ENCODE measurements around the gene ILF2.
"Not testable (repeated sequence)": the region's sequence is repeated elsewhere in the genome, so short reads cannot be mapped to it uniquely, and the experiment has no call there.

ILF2 gene

DNA sequence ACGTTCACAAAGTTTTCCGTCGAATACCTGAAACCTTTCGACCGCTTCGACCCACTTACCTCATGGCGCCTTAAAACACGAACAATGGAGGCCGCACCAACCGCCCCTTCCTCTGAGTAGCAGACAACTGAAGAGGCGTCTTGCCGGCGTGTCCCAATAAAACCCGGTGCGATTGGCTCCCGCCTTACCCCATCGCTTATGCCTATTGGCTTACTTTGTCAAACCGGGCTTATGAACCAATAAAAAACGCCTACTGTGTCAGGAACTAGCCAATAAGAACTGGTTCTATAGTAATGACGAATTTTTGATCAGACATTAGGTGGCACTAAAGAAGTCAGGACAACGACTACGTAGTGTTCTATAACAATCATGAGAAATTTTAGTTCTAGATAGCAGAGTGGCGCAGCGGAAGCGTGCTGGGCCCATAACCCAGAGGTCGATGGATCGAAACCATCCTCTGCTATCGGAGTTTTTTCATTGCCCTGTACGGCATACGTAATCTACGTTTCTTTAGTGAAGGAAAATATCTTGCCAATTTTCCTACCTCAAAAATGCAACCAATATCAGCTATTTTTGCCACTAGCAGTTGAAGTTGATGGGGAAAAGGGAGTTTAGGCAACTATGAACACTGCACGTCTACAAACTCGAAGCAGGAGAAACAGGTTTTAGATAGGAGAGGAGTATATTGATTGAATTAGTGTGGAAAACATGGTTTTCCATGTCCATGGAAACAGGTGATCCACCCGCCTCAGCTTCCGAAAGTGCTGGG is at the start of gene ILF2:
Gene ILF2 (minus strand): TSS at position 135 of the 769 bp plus-strand sequence. CDS start 71 bp downstream, at position 64.
- peak; percentile 85 to 92 (median 89) for DNase-seq

GRCh38 chr1:153717330-153717729 is 46.5 kb upstream of the ILF2 start:
- no peak for DNase-seq

GRCh38 chr1:153716211-153716610 is 45.4 kb upstream of the ILF2 start:
- DNase-seq: not testable (repeated sequence)

DNA sequence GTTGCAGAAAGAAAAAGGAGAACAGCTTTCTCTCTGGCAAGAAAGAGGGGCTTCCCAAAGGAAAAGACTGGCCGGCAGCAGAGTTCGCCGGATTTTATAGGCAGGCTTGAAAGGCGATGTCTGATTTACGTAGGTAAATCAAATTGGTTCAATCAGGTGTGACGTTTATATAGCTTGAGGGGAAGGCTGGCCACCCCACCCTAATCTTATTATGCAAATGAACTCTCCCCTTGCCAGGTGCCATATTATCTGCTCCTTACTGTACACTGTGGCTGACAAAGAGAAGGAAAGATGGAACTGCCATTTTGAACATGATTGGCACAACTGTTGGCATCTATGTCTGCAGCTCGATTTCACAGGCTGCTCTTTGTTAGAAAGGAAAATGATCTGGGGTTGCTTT is 40.2 kb upstream of the ILF2 start:
- no peak for DNase-seq

DNA sequence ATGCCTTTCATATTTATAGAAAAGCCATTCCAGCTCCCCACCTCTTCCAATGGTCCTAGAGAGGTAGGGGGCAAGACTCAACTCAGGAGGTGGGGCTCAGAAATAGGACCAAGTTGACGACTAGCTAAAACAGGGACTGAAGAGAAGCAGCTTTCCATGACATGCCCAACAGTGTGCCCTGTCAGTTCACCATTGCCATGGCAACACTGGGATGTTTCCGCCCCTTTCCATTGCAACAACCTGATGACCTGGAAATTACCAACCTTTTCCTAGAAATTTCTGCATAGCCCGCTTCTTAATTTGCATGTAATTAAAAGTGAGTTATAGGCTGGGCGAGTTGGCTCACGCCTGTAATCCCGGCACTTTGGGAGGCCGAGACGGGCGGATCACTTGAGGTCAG is 34.7 kb upstream of the ILF2 start:
- no peak for DNase-seq

DNA sequence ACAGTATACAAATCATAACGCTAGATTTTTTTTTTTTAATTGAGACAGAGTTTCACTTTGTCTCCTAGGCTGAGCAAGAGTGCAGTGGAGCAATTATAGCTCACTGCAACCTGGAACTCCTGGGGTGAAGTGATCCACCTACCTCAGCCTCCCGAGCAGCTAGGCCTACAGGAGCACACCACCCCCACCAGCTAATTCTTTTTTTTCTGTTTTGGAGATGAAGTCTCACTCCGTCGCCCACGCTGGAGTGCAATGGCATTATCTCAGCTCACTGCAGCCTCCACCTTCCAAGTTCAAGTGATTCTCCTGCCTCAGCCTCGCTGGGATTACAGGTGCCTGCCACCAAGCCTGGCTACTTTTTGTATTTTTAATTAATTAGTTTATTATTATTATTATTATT is 29.0 kb upstream of the ILF2 start:
- no peak for DNase-seq

- no peak for DNase-seq
Observed at GRCh38 chr1:153698923-153699714, 28.3 kb upstream of the ILF2 start.

DNA sequence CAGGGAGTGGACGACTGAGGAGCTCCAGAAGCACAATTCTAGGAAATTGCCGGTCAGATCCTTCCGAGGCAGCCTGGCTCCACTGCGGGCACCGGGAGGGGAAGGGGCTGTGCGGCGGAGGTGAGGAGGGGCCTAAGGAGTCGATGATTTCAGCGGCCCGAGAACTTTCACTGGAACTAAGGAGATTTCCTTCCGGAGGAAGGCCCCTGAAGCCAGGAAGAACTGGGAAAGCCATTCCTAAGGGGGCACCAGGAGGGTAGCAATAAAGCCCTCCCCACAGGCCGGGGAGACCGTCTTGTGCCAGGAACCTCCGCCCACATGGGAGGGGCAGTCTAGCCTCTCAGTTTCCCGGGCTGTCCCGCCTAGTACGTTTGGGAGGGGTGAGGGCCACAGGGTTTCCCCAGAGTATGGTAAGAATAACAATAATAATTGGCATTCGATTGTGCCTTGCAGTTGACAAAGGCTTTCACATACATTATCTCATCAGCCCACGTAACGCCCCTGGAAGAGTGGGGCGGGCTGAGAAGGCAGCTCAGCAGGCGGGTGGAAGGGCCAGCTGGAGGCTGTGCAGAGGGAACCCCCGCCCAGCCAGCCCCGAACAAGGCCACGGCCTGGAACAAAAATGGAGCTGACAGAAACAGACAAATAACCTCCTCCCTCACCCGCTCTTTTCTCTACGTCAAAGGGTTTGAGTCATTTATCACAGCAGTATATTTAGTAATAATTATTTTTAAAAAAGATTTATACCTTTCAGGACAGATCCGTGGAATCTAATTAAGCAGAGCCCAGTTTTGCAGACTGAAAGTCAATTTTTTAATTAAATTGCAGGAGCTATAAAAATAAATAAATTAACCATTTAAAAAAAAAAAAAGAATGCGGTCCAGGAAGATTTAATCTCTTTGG is 27.5 kb upstream of the ILF2 start:
- DNase-seq: no peak

GRCh38 chr1:153697191-153698019 is 26.6 kb upstream of the ILF2 start:
- DNase-seq: no peak

DNA sequence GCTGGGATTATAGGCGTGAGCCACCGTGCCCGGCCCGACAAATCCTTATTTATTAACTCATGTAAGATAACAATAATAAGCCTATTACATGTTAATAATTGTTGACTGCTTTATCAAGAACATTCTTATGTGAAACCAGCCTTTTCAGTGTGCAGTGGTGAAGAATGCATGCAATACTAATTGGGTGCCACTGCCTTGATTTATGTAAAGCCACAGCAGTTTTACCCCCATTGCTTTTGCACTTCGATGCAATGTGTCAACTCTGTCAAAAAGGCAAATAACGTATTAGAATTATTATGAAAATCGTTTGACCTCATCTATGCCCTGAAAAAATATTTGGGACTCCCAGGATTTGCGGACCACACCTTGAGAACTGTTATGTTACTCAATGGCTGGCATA is 25.9 kb upstream of the ILF2 start:
- DNase-seq: no peak

- no peak for DNase-seq
Observed at GRCh38 chr1:153693466-153693865, 22.7 kb upstream of the ILF2 start.

- DNase-seq: no peak
Observed at GRCh38 chr1:153688736-153689328, 18.0 kb upstream of the ILF2 start.

DNA sequence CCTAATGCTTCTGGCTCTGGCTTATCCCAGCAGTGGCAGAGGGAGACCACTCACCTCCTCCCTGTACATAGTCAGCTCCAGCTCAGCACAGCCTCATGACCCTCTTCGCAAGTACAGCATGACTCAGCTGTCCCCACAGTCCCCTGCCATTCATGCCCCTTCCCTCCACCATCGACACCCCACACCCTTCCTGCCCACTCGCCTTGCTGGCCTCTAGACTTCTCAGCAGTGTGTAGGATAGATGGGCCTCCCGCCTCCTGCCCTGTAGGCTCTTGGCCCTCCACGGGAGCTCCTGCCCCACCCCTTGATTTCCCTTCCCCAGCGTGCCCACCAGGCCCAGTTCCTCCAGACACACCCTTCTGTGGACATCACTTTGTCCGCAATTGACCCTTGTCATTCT is 17.5 kb upstream of the ILF2 start:
- DNase-seq: no peak

GRCh38 chr1:153687346-153688125 is 16.7 kb upstream of the ILF2 start:
- DNase-seq: no peak

GRCh38 chr1:153685544-153686340 is 14.9 kb upstream of the ILF2 start:
- no peak for DNase-seq

- DNase-seq: no peak
Observed at GRCh38 chr1:153684892-153685291, 14.1 kb upstream of the ILF2 start.

- DNase-seq: no peak
Observed at GRCh38 chr1:153683854-153684253, 13.1 kb upstream of the ILF2 start.

DNA sequence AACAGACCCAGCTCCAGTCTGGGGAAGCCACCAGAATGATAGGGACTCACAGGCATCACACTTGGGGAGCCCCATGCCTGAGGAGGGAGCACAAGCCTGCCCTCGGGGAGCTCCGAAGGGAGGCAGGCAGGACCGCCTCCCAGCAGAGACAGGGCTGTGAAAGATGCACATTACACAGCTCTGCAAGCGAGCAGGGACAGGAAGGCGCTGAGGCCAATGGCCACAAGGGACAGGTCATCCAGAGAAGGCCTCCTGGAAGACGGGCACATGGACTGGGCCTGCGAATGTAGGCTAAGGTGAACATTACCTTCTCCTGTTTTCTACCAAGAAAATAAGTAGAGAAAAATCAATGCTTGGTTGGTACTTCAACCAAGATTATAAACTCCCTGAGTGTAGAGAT is 11.9 kb upstream of the ILF2 start:
- no peak for DNase-seq

DNA sequence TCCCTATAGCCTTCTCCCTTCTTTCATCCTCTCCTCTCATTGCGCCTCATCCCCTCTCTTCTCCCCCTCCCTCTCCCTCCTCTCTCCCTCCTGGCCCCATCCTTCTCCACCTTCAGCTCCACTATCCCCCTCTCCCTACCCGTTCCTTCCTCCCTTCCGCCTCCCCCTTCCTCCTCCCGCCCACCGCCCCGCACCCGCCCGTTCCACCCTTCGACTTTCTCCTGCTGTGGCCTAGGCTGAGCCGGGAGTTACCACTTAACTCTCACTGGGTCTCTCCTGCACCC is 9.3 kb upstream of the ILF2 start:
- no peak for DNase-seq

DNA sequence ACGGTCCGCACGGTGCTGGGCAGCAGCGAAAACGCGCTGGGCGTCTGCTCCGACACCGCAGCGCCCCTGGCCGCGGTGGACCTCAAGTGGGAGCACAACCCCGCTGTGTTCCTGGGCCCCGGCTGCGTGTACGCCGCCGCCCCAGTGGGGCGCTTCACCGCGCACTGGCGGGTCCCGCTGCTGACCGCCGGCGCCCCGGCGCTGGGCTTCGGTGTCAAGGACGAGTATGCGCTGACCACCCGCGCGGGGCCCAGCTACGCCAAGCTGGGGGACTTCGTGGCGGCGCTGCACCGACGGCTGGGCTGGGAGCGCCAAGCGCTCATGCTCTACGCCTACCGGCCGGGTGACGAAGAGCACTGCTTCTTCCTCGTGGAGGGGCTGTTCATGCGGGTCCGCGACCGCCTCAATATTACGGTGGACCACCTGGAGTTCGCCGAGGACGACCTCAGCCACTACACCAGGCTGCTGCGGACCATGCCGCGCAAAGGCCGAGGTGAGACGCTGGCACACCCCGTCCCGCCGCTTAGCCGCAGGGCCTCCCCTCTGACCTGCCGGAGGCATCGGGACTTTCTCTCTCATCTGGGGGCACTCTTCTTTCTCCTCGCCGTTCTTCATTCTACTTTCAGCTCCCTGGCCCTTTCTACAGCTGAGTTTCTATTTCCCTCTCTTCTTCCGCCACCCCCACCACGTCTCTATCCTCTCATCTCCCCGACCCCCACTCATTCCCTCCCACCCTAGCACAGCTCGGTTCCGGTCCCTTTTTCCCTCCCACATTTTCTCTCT is 8.7 kb upstream of the ILF2 start:
- DNase-seq: peak in 1 of 4 experiments; percentile 10

All from activated CD4-positive, CD25-positive, alpha-beta regulatory T cell (primary cell).